ENCODE data around the gene SOCS1. TPM values are rescaled to one million over a fixed set of nuclear protein-coding genes. Genes with fewer than 3 reads are reported as not detected.

Gene SOCS1
- total RNA-seq, 2 donors from 2014 or later: 2.6 to 8.2 TPM

DNA sequence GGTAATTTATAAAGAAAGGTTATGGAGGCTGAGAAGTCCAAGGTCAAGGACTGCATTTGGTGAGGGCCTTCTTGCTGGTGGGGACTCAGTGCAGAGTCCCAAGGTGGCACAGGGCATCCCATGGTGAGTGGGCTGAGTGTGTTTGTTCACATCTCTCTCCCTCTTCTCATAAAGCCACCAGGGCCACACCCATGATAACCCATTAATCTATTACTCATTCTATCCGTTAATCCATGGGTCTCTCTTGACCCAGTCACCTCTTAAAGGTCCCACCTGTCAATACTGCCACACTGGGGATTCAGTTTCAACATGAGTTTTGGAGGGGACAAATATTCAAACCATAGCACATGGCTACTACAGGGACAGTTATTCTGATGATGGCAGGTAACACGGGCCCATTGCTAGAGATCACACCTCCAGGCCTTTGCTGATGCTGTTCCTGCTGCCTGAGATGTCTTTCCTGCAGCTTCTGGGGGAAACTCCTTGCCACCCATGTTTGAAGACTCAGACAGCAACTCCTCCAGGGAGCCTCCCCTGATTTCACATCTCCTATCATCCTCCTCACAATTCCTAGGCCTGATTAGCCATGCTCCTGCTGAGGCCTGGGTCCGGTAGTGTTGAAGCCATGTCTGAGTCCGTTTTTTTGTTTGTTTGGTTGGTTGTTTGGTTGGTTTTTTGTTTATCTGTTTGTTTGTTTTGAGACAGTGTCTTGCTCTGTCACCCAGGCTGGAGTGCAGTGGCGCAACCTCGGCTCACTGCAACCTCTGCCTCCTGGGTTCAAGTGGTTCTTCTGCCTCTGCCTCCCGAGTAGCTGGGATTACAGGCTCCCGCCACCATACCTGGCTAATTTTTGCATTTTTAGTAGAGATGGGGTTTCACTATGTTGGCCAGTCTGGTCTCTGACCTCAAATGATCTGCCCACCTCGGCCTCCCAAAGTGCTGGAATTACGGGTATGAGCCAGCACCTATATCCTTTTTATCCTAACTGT is 16.1 kb downstream of the SOCS1 start:
- Histone ChIP-seq H3K4me3 (no peak overlapping the region), H3K27me3 (replicated peaks; ENCODE audit: insufficient read depth) (no peaks in the 10 kb centered on the region), H3K4me1 (replicated peaks) (no peaks in the 10 kb centered on the region), H3K36me3 (no peaks in the 10 kb centered on the region), H3K9me3 (no peaks in the 10 kb centered on the region), H3K27ac (no peak overlapping the region)
- DNase-seq (ENCODE audit: low spot score): no peak
- TF ChIP-seq, protein P1, sequence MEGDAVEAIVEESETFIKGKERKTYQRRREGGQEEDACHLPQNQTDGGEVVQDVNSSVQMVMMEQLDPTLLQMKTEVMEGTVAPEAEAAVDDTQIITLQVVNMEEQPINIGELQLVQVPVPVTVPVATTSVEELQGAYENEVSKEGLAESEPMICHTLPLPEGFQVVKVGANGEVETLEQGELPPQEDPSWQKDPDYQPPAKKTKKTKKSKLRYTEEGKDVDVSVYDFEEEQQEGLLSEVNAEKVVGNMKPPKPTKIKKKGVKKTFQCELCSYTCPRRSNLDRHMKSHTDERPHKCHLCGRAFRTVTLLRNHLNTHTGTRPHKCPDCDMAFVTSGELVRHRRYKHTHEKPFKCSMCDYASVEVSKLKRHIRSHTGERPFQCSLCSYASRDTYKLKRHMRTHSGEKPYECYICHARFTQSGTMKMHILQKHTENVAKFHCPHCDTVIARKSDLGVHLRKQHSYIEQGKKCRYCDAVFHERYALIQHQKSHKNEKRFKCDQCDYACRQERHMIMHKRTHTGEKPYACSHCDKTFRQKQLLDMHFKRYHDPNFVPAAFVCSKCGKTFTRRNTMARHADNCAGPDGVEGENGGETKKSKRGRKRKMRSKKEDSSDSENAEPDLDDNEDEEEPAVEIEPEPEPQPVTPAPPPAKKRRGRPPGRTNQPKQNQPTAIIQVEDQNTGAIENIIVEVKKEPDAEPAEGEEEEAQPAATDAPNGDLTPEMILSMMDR (IDR thresholded peaks at IDR 0.05): no peak
- 76% methylated on average over 10 of the region's 10 CpGs for WGBS
- intact Hi-C loops (cut with DNase I): no loop called here

DNA sequence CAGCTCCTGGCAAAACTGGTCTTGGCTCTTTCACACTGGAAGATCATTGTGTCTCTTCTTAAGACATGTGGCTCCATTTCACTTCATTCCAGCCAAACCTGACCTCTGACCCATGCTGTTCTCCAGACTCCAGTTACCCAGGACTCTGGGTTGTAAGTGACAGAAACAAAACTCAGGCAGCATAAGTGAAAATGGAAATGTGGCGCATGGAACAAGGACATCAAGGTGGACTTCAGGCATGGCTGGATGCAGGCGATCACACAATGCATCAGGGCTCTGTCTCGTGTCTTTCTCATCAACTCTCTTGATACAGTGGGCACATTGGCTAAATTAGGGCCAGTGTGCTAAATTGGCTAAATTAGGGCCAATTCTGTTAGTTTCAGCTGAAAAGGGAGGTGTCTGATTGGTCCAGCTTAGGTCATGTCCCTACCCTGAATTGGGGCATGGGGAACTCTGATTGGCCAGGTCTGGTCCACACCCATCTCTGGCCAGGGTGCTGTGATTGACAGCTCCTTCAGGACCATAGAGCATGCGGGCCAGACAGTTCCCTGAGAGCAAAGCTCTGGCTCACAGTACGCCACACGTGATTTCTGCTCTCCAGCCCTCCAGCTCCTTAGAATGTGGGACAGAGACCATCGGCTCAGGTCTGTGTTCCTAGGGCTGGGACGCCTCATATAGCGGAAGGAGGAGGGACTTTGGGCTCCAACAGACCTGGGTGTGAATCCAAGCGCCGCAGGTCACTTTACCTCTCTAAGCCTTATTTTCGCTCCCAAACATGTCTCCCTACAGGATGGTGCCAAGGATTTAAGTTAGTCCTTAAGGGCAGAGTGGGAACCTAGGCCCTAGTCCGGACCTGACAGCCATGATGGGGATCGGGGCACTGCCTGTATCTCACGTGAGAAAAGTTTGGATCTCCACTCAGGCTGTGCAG is 17.5 kb downstream of the SOCS1 start:
- Histone ChIP-seq H3K4me1 (replicated peaks) (no peaks in the 10 kb centered on the region), H3K27me3 (replicated peaks; ENCODE audit: insufficient read depth) (no peaks in the 10 kb centered on the region), H3K9me3 (no peaks in the 10 kb centered on the region), H3K27ac (no peak overlapping the region), H3K4me3 (no peak overlapping the region), H3K36me3 (no peaks in the 10 kb centered on the region)
- intact Hi-C loops (cut with DNase I): no loop called here
- DNase-seq (ENCODE audit: low spot score): no peak
- 94% methylated on average over 15 of the region's 15 CpGs for WGBS
- TF ChIP-seq POLR2AphosphoS5 (IDR thresholded peaks at IDR 0.05) (no peak), POLR2A (IDR thresholded peaks at IDR 0.05) (no peak)
- TF ChIP-seq, protein P1 (IDR thresholded peaks at IDR 0.05): no peak

DNA sequence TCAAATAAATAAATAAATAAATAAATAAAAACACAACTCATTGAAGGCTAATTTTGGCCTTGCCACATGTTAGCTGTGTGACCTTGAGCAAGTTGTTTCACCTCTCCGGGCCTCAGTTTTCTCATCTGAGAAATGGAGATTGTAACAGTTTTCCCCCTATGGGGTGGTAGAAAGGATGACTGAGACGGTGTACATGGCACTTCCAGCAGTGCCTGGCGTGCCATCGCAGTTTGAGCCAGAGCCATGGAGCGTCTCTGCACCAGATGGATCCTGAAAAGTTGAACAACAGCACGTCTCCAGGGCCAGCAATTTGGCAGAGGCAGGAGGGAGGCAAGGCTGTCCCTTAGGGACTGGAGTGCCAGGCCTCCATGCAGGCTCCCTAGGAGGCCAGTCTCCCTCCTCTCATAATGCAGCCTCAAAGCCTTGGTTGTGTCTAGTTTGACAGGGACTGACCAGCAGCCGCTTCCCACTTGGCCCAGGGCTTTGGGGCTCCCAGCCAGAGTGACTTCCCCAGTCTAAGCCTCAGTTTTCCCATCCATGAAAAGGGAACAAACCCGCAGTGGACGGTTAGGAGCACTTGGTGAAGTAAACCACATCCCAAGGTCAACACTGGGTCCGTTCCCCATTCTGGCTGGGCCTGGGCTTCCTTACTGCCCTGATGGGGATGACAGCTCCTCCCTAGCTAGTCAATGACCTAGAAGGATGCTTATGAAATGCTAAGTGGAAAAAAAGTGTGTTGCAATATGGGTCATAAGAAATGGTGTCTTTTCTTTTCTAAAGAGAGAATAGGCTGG is 19.3 kb downstream of the SOCS1 start:
- TF ChIP-seq, protein P1 (IDR thresholded peaks at IDR 0.05): no peak
- TF ChIP-seq POLR2A (IDR thresholded peaks at IDR 0.05) (no peak), POLR2AphosphoS5 (IDR thresholded peaks at IDR 0.05) (no peak)
- DNase-seq (ENCODE audit: low spot score): no peak
- intact Hi-C loops (cut with DNase I): no loop called here
- Histone ChIP-seq H3K27ac (no peak overlapping the region), H3K4me3 (no peak overlapping the region), H3K36me3 (no peaks in the 10 kb centered on the region), H3K9me3 (no peaks in the 10 kb centered on the region), H3K4me1 (replicated peaks) (no peaks in the 10 kb centered on the region), H3K27me3 (replicated peaks; ENCODE audit: insufficient read depth) (no peaks in the 10 kb centered on the region)
- WGBS: 81% methylated on average over 9 of the region's 10 CpGs

DNA sequence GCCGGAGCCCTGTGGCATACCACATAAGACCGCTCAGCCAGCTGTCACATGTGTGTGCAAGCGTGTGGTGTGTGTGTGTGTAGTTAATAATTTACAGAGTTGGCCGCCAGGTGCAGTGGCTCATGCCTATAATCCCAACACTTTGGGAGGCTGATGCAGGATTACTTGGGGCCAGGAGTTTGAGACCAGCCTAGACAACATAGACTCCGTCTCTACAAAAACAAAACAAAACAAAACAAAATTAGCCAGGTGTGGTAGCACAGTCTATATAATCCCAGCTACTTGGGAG is 20.4 kb downstream of the SOCS1 start:
- no peak for DNase-seq (ENCODE audit: low spot score)
- no peaks in the 10 kb centered on the region for H3K27me3 ChIP-seq (replicated peaks; ENCODE audit: insufficient read depth)
- intact Hi-C loops (cut with DNase I): no loop called here
- no peak overlapping the region for H3K4me3 ChIP-seq
- no peaks in the 10 kb centered on the region for H3K36me3 ChIP-seq
- 86% methylated on average over 5 of the region's 5 CpGs for WGBS
- H3K4me1 ChIP-seq (replicated peaks): no peaks in the 10 kb centered on the region
- H3K27ac ChIP-seq: no peak overlapping the region
- no peaks in the 10 kb centered on the region for H3K9me3 ChIP-seq
- TF ChIP-seq POLR2AphosphoS5 (IDR thresholded peaks at IDR 0.05): no peak
- no peak for TF ChIP-seq POLR2A (IDR thresholded peaks at IDR 0.05)
- TF ChIP-seq, protein P1 (IDR thresholded peaks at IDR 0.05): no peak
